HepG2 (cell line): ENCODE measurements around the gene NFATC3. TPM values are rescaled to one million over a fixed set of nuclear protein-coding genes. Genes with fewer than 3 reads are reported as not detected.

Source experiments
- ATRX ChIP-seq: sonication (generic); formaldehyde crosslinking; IDR thresholded peaks from 2 replicates; pipeline ENCODE4 v1.4.0; 2020; ENCODE audit warnings: missing genetic modification reagents, borderline replicate concordance
- BRCA1 ChIP-seq: sonication (generic); formaldehyde crosslinking; IDR thresholded peaks from 2 replicates; pipeline ENCODE4 v1.4.0; 2020; ENCODE audit warnings: missing genetic modification reagents
- ELF1 ChIP-seq: sonication (generic); formaldehyde crosslinking; IDR thresholded peaks from 2 replicates; pipeline ENCODE4 v1.4.0; 2020; ENCODE audit warnings: missing genetic modification reagents
- FIP1L1 ChIP-seq: fragments of 200-400 bp; formaldehyde crosslinking; IDR thresholded peaks from 2 replicates; pipeline ENCODE4 v1.6.1; 2018; ENCODE audit warnings: low read depth, mild to moderate bottlenecking, low read length, moderate library complexity, borderline replicate concordance; ENCODE audit not compliant: insufficient read depth
- HMGA1 ChIP-seq: sonication (generic); formaldehyde crosslinking; conservative IDR thresholded peaks from 2 replicates; pipeline ENCODE4 v1.4.0; 2020; ENCODE audit warnings: missing genetic modification reagents
- IRF2 ChIP-seq: IDR thresholded peaks from 2 replicates; pipeline ENCODE4 v1.6.1; 2018; ENCODE audit warnings: missing genetic modification reagents, missing compliant biosample characterization
- KAT7 ChIP-seq: IDR thresholded peaks from 2 replicates; pipeline ENCODE4 v1.6.1; 2018; ENCODE audit warnings: borderline replicate concordance, missing compliant biosample characterization
- KDM4B ChIP-seq: sonication (generic); formaldehyde crosslinking; IDR thresholded peaks from 2 replicates; pipeline ENCODE4 v1.4.0; 2020; ENCODE audit warnings: missing genetic modification reagents
- MAFG ChIP-seq: sonication (generic); formaldehyde crosslinking; IDR thresholded peaks from 2 replicates; pipeline ENCODE4 v1.5.1; 2020; ENCODE audit warnings: mild to moderate bottlenecking, missing genetic modification reagents
- MTF1 ChIP-seq: sonication (generic); formaldehyde crosslinking; IDR thresholded peaks from 2 replicates; pipeline ENCODE4 v1.5.0; 2020; ENCODE audit warnings: missing genetic modification reagents
- NRL ChIP-seq: sonication (generic); formaldehyde crosslinking; IDR thresholded peaks from 2 replicates; pipeline ENCODE4 v1.5.0; 2020; ENCODE audit warnings: missing genetic modification reagents, mild to moderate bottlenecking, moderate library complexity, borderline replicate concordance
- PAWR ChIP-seq: sonication (generic); formaldehyde crosslinking; IDR thresholded peaks from 2 replicates; pipeline ENCODE4 v1.4.0; 2020; ENCODE audit warnings: missing genetic modification reagents, mild to moderate bottlenecking, borderline replicate concordance
- PRDM15 ChIP-seq: sonication (generic); formaldehyde crosslinking; IDR thresholded peaks from 2 replicates; pipeline ENCODE4 v1.4.0; 2020; ENCODE audit warnings: missing genetic modification reagents
- SALL2 ChIP-seq: sonication (generic); formaldehyde crosslinking; IDR thresholded peaks from 2 replicates; pipeline ENCODE4 v1.8.1; 2023; ENCODE audit warnings: mild to moderate bottlenecking, missing genetic modification reagents, inconsistent platforms
- TFE3 ChIP-seq: IDR thresholded peaks from 2 replicates; pipeline ENCODE4 v1.6.1; 2016
- ZFP82 ChIP-seq: sonication (generic); formaldehyde crosslinking; IDR thresholded peaks from 2 replicates; pipeline ENCODE4 v1.5.1; 2020; ENCODE audit warnings: mild to moderate bottlenecking, missing genetic modification reagents, borderline replicate concordance
- ZNF138 ChIP-seq: sonication (generic); formaldehyde crosslinking; IDR thresholded peaks from 2 replicates; pipeline ENCODE4 v1.5.0; 2020; ENCODE audit warnings: mild to moderate bottlenecking, low read depth, missing genetic modification reagents
- ZNF317 ChIP-seq: sonication (generic); formaldehyde crosslinking; IDR thresholded peaks from 2 replicates; pipeline ENCODE4 v1.5.0; 2020; ENCODE audit warnings: mild to moderate bottlenecking, missing genetic modification reagents
- ZNF512B ChIP-seq: sonication (generic); formaldehyde crosslinking; IDR thresholded peaks from 2 replicates; pipeline ENCODE4 v1.5.1; 2020; ENCODE audit warnings: missing genetic modification reagents, mild to moderate bottlenecking, borderline replicate concordance
- ZNF629 ChIP-seq: sonication (generic); formaldehyde crosslinking; conservative IDR thresholded peaks from 2 replicates; pipeline ENCODE4 v1.5.0; 2020; ENCODE audit warnings: missing genetic modification reagents
- ZNF850 ChIP-seq: sonication (generic); formaldehyde crosslinking; conservative IDR thresholded peaks from 2 replicates; pipeline ENCODE4 v1.9.0; 2021; ENCODE audit warnings: mild to moderate bottlenecking, missing genetic modification reagents
- polyA plus RNA-seq, 8 experiments: library from polyadenylated mRNA; depleted of rRNA in 3 of 8; stranded (reverse) in 7 of 8; unstranded in 1 of 8; fragments of >200 nt; fragmentation: Illumina TruSeq in 4 of 8; extraction: Trizol in 4 of 8; gene quantifications; 2 replicates each; pipeline versions ENCODE4 v1.2.1 to v1.2.3, GENCODE V29; 2011 to 2016; ENCODE audit warnings: low read depth in 4 of 8, missing spikeins in 1 of 8, mixed read lengths in 1 of 8; ENCODE audit not compliant: insufficient read depth in 1 of 8
- total RNA-seq, 5 experiments: library from RNA; depleted of rRNA; stranded (reverse); fragments of >200 nt; fragmentation: Illumina TruSeq; extraction: Trizol; gene quantifications; 2 replicates each; pipeline ENCODE4 v1.2.3, GENCODE V29; 2016; ENCODE audit warnings: low read depth in 1 of 5

Gene NFATC3
- total and polyA plus RNA-seq, 2 of the 13 experiments (the other 11 are each of a cell fraction or from before 2014, with no cell fraction given) = 52.6 to 62.7 TPM

- TF ChIP-seq TFE3 (CRISPR knock-in tag) (peak; percentile 68), ZNF317 (no peak), KDM4B (CRISPR knock-in tag) (no peak), NRL (0 out of 2 replicates have a peak, but pooled peaks have one; percentile 5), HMGA1 (CRISPR knock-in tag) (no peak), ZNF850 (no peak), IRF2 (no peak; the same call in 1 of the 2 replicates), PAWR (CRISPR knock-in tag) (0 out of 2 replicates have a peak, but pooled peaks have one; percentile 50), ELF1 (CRISPR knock-in tag) (no peak; the same call in 1 of the 2 replicates), KAT7 (CRISPR knock-in tag) (0 out of 2 replicates have a peak, but pooled peaks have one; percentile 20), PRDM15 (CRISPR knock-in tag) (peak; percentile 88), FIP1L1 (no peak), MAFG (CRISPR knock-in tag) (no peak), ZNF629 (CRISPR knock-in tag) (peak; percentile 39; the same call in 1 of the 2 replicates), BRCA1 (peak; percentile 64; the same call in 1 of the 2 replicates), ZNF138 (CRISPR knock-in tag) (no peak), MTF1 (CRISPR knock-in tag) (0 out of 2 replicates have a peak, but pooled peaks have one; percentile 32), SALL2 (CRISPR knock-in tag) (no peak; the same call in 1 of the 2 replicates), ZFP82 (peak; percentile 37; the same call in 1 of the 2 replicates), ZNF512B (no peak), ATRX (no peak)
Measured at GRCh38 chr16:68236137-68236825, 151.1 kb downstream of the NFATC3 start (continued).
